RWPE2 (cell line): ENCODE results near the gene BMP7.

Source experiments
- ATAC-seq: fragments of 200-7000 bp; cut with Tn5 transposase; 3 replicates; pipeline ENCODE4 v1.9.1; 2021; ENCODE audit warnings: low read depth
- DNase-seq: peaks from one replicate; pipeline ENCODE4 v3.0.0-alpha.2; 2020; ENCODE audit warnings: low spot score
- H3K27ac ChIP-seq: fragments of 450-650 bp; 2 replicates; pipeline ENCODE4 v1.5.1; 2017; ENCODE audit warnings: mild to moderate bottlenecking; ENCODE audit not compliant: poor library complexity, severe bottlenecking
- H3K27me3 ChIP-seq: fragments of 250-450 bp; sonication (Bioruptor Pico); 2 replicates; pipeline ENCODE4 v1.5.1; 2021; ENCODE audit warnings: mild to moderate bottlenecking, moderate library complexity; ENCODE audit not compliant: insufficient read depth, poor library complexity, severe bottlenecking
- H3K36me3 ChIP-seq: fragments of 250-450 bp; sonication (Bioruptor Pico); 2 replicates; pipeline ENCODE4 v1.5.1; 2020; ENCODE audit warnings: low read depth, mild to moderate bottlenecking, moderate library complexity
- H3K4me1 ChIP-seq: fragments of 250-450 bp; sonication (Bioruptor Pico); 2 replicates; pipeline ENCODE4 v1.5.1; 2021; ENCODE audit warnings: mild to moderate bottlenecking, moderate library complexity; ENCODE audit not compliant: insufficient read depth, poor library complexity, severe bottlenecking
- H3K4me3 ChIP-seq: fragments of 250-450 bp; sonication (Bioruptor Pico); 2 replicates; pipeline ENCODE4 v1.5.1; 2021; ENCODE audit warnings: mild to moderate bottlenecking, moderate library complexity; ENCODE audit not compliant: severe bottlenecking
- H3K9me3 ChIP-seq: fragments of 250-450 bp; sonication (Bioruptor Pico); 2 replicates; pipeline ENCODE4 v1.5.1; 2021; ENCODE audit warnings: mild to moderate bottlenecking, moderate library complexity; ENCODE audit not compliant: severe bottlenecking
- CTCF ChIP-seq: fragments of 450-650 bp; IDR thresholded peaks from one replicate; pipeline ENCODE4 v1.5.1; 2017; ENCODE audit warnings: mild to moderate bottlenecking, moderate library complexity; ENCODE audit not compliant: poor library complexity, severe bottlenecking

Gene BMP7

GRCh38 chr20:57145089-57145631, 121.3 kb downstream of the BMP7 start:
- no peak overlapping the region for H3K27ac ChIP-seq
- no peak overlapping the region for H3K4me3 ChIP-seq
- no peaks in the 10 kb centered on the region for H3K4me1 ChIP-seq
- no peak for TF ChIP-seq CTCF
- peaks cover 87% of the 10 kb centered on the region for H3K27me3 ChIP-seq
- DNase-seq (no peak), ATAC-seq (no peak)
- no peaks in the 10 kb centered on the region for H3K36me3 ChIP-seq
- H3K9me3 ChIP-seq, result no peaks in the 10 kb centered on the region

GRCh38 chr20:57143173-57143572, 123.3 kb downstream of the BMP7 start:
- H3K27ac ChIP-seq, result no peak overlapping the region
- no peaks in the 10 kb centered on the region for H3K36me3 ChIP-seq
- no peak overlapping the region for H3K4me3 ChIP-seq
- no peak for ATAC-seq
- no peaks in the 10 kb centered on the region for H3K4me1 ChIP-seq
- H3K9me3 ChIP-seq, result no peaks in the 10 kb centered on the region
- peaks cover 75% of the 10 kb centered on the region for H3K27me3 ChIP-seq
- no peak for TF ChIP-seq CTCF
- no peak for DNase-seq

GRCh38 chr20:57142667-57143066, 123.8 kb downstream of the BMP7 start:
- Histone ChIP-seq H3K27me3 (peaks cover 71% of the 10 kb centered on the region), H3K36me3 (no peaks in the 10 kb centered on the region), H3K27ac (no peak overlapping the region), H3K4me1 (no peaks in the 10 kb centered on the region), H3K4me3 (no peak overlapping the region), H3K9me3 (no peaks in the 10 kb centered on the region)
- TF ChIP-seq CTCF, result no peak
- DNase-seq (no peak), ATAC-seq (no peak; the same call in 2 of the 3 replicates)

- TF ChIP-seq CTCF, result no peak
- DNase-seq (no peak), ATAC-seq (no peak)
- H3K9me3 ChIP-seq, result no peaks in the 10 kb centered on the region
- H3K4me3 ChIP-seq, result no peak overlapping the region
- peaks cover 73% of the 10 kb centered on the region for H3K27me3 ChIP-seq
- H3K4me1 ChIP-seq, result no peaks in the 10 kb centered on the region
- no peaks in the 10 kb centered on the region for H3K36me3 ChIP-seq
- H3K27ac ChIP-seq, result no peak overlapping the region
Observed at GRCh38 chr20:57141492-57141891, 124.9 kb downstream of the BMP7 start.

- no peak for DNase-seq
- no peaks in the 10 kb centered on the region for H3K36me3 ChIP-seq
- H3K4me1 ChIP-seq, result no peaks in the 10 kb centered on the region
- peaks cover 72% of the 10 kb centered on the region for H3K27me3 ChIP-seq
- no peaks in the 10 kb centered on the region for H3K9me3 ChIP-seq
- H3K27ac ChIP-seq, result no peak overlapping the region
- no peak for TF ChIP-seq CTCF
- H3K4me3 ChIP-seq, result no peak overlapping the region
- no peak for ATAC-seq
Observed at GRCh38 chr20:57140416-57140965, 126.0 kb downstream of the BMP7 start.
